Ishikawa (cell line): ENCODE data around the gene COMMD9.

Experiments used
- CEBPB ChIP-seq: IDR thresholded peaks from 2 replicates; pipeline ENCODE4 v1.6.1; 2012
- CREB1 ChIP-seq: IDR thresholded peaks from 2 replicates; pipeline ENCODE4 v1.6.1; 2012; ENCODE audit warnings: low read depth
- EGR1 ChIP-seq: IDR thresholded peaks from 2 replicates; pipeline ENCODE4 v1.6.1; 2012
- EP300 ChIP-seq: IDR thresholded peaks from 2 replicates; pipeline ENCODE4 v1.6.1; 2012; ENCODE audit warnings: borderline replicate concordance
- FOXM1 ChIP-seq: IDR thresholded peaks from 2 replicates; pipeline ENCODE4 v1.6.1; 2012; ENCODE audit warnings: low read depth, borderline replicate concordance
- MAX ChIP-seq: IDR thresholded peaks from 2 replicates; pipeline ENCODE4 v1.6.1; 2012
- NFIC ChIP-seq: IDR thresholded peaks from 2 replicates; pipeline ENCODE4 v1.6.1; 2012
- RAD21 ChIP-seq: IDR thresholded peaks from 2 replicates; pipeline ENCODE4 v1.6.1; 2012; ENCODE audit warnings: low read depth
- REST ChIP-seq: IDR thresholded peaks from 2 replicates; pipeline ENCODE4 v1.6.1; 2012; ENCODE audit warnings: low read depth, mild to moderate bottlenecking
- TAF1 ChIP-seq: IDR thresholded peaks from 2 replicates; pipeline ENCODE4 v1.6.1; 2012; ENCODE audit warnings: low read depth, mild to moderate bottlenecking
- TCF12 ChIP-seq: IDR thresholded peaks from 2 replicates; pipeline ENCODE4 v1.6.1; 2012; ENCODE audit warnings: low read depth
- TEAD4 ChIP-seq: IDR thresholded peaks from 2 replicates; pipeline ENCODE4 v1.6.1; 2012
- USF1 ChIP-seq: IDR thresholded peaks from 2 replicates; pipeline ENCODE4 v1.6.1; 2012
- YY1 ChIP-seq: IDR thresholded peaks from 2 replicates; pipeline ENCODE4 v1.6.1; 2012; ENCODE audit warnings: low read depth
- ZBTB7A ChIP-seq: IDR thresholded peaks from 2 replicates; pipeline ENCODE4 v1.6.1; 2012; ENCODE audit warnings: low read depth

The COMMD9 gene

GRCh38 chr11:36270701-36271100 lies 18.5 kb downstream of the COMMD9 start:
- no peak for TF ChIP-seq RAD21
- no peak for TF ChIP-seq CREB1
- TF ChIP-seq YY1, result no peak
- TF ChIP-seq MAX, result no peak
- TF ChIP-seq NFIC, result no peak
- TF ChIP-seq TEAD4, result no peak
- TF ChIP-seq EP300, result no peak
- TF ChIP-seq TAF1, result no peak
- no peak for TF ChIP-seq EGR1
- TF ChIP-seq FOXM1, result no peak
- no peak for TF ChIP-seq USF1
- TF ChIP-seq ZBTB7A, result no peak
- no peak for TF ChIP-seq REST
- TF ChIP-seq CEBPB, result no peak
- no peak for TF ChIP-seq TCF12

GRCh38 chr11:36268337-36268985 lies 20.8 kb downstream of the COMMD9 start:
- no peak for TF ChIP-seq TCF12
- no peak for TF ChIP-seq YY1
- no peak for TF ChIP-seq EP300
- TF ChIP-seq TEAD4, result no peak
- no peak for TF ChIP-seq TAF1
- no peak for TF ChIP-seq EGR1
- no peak for TF ChIP-seq REST
- TF ChIP-seq CREB1, result no peak
- no peak for TF ChIP-seq NFIC
- TF ChIP-seq USF1, result no peak
- TF ChIP-seq RAD21, result no peak

GRCh38 chr11:36266767-36267166 lies 22.5 kb downstream of the COMMD9 start:
- TF ChIP-seq TAF1, result no peak
- TF ChIP-seq EP300, result no peak
- TF ChIP-seq NFIC, result no peak
- no peak for TF ChIP-seq YY1
- no peak for TF ChIP-seq MAX
- TF ChIP-seq RAD21, result no peak
- no peak for TF ChIP-seq USF1
- no peak for TF ChIP-seq FOXM1
- no peak for TF ChIP-seq TEAD4
- no peak for TF ChIP-seq ZBTB7A
- TF ChIP-seq TCF12, result no peak
- TF ChIP-seq CREB1, result no peak
- no peak for TF ChIP-seq CEBPB
- no peak for TF ChIP-seq EGR1
- TF ChIP-seq REST, result no peak
